Ishikawa (cell line): Measurements from ENCODE around the gene PLD6.

Experiments used
- CEBPB ChIP-seq: IDR thresholded peaks from 2 replicates; pipeline ENCODE4 v1.6.1; 2012
- CREB1 ChIP-seq: IDR thresholded peaks from 2 replicates; pipeline ENCODE4 v1.6.1; 2012; ENCODE audit warnings: low read depth
- EP300 ChIP-seq: IDR thresholded peaks from 2 replicates; pipeline ENCODE4 v1.6.1; 2012; ENCODE audit warnings: borderline replicate concordance
- FOXM1 ChIP-seq: IDR thresholded peaks from 2 replicates; pipeline ENCODE4 v1.6.1; 2012; ENCODE audit warnings: low read depth, borderline replicate concordance
- MAX ChIP-seq: IDR thresholded peaks from 2 replicates; pipeline ENCODE4 v1.6.1; 2012
- NFIC ChIP-seq: IDR thresholded peaks from 2 replicates; pipeline ENCODE4 v1.6.1; 2012
- RAD21 ChIP-seq: IDR thresholded peaks from 2 replicates; pipeline ENCODE4 v1.6.1; 2012; ENCODE audit warnings: low read depth
- REST ChIP-seq: IDR thresholded peaks from 2 replicates; pipeline ENCODE4 v1.6.1; 2012; ENCODE audit warnings: low read depth, mild to moderate bottlenecking
- TAF1 ChIP-seq: IDR thresholded peaks from 2 replicates; pipeline ENCODE4 v1.6.1; 2012; ENCODE audit warnings: low read depth, mild to moderate bottlenecking
- TCF12 ChIP-seq: IDR thresholded peaks from 2 replicates; pipeline ENCODE4 v1.6.1; 2012; ENCODE audit warnings: low read depth
- USF1 ChIP-seq: IDR thresholded peaks from 2 replicates; pipeline ENCODE4 v1.6.1; 2012
- YY1 ChIP-seq: IDR thresholded peaks from 2 replicates; pipeline ENCODE4 v1.6.1; 2012; ENCODE audit warnings: low read depth
- ZBTB7A ChIP-seq: IDR thresholded peaks from 2 replicates; pipeline ENCODE4 v1.6.1; 2012; ENCODE audit warnings: low read depth

- no peak for TF ChIP-seq RAD21
- no peak for TF ChIP-seq NFIC
- no peak for TF ChIP-seq REST
- TF ChIP-seq MAX: no peak
- no peak for TF ChIP-seq TAF1
- TF ChIP-seq EP300: no peak
- TF ChIP-seq FOXM1: no peak
- TF ChIP-seq TCF12: no peak
- no peak for TF ChIP-seq CEBPB
- no peak for TF ChIP-seq CREB1
- no peak for TF ChIP-seq YY1
- TF ChIP-seq USF1: no peak
- no peak for TF ChIP-seq ZBTB7A
These were observed 7.9 kb downstream of the PLD6 start for GRCh38 chr17:17198281-17198680.
